HL-60 (cell line): Measurements from ENCODE around the gene CADM2.

Source experiments
- DNase-seq, 2 experiments: peaks; one replicate each; pipeline ENCODE4 v3.0.0-alpha.2; 2010 to 2020; ENCODE audit warnings: low read depth in 1 of 2, low spot score in 1 of 2
- H3K27ac ChIP-seq: fragments of 250-450 bp; sonication (Bioruptor Pico); replicated peaks from 2 replicates; pipeline ENCODE4 v1.5.1; 2020; ENCODE audit warnings: mild to moderate bottlenecking, moderate library complexity
- H3K27me3 ChIP-seq: fragments of 250-450 bp; sonication (Bioruptor Pico); 2 replicates; pipeline ENCODE4 v1.5.1; 2021; ENCODE audit warnings: mild to moderate bottlenecking, moderate library complexity; ENCODE audit not compliant: insufficient read depth, poor library complexity, severe bottlenecking
- H3K4me3 ChIP-seq: replicated peaks from 2 replicates; pipeline ENCODE4 v1.5.1; 2011; ENCODE audit warnings: mild to moderate bottlenecking, control low read depth, low read length; ENCODE audit not compliant: insufficient read depth
- GABPA ChIP-seq: IDR thresholded peaks from 2 replicates; pipeline ENCODE4 v1.6.1; 2012; ENCODE audit warnings: low read depth
- POLR2AphosphoS5 ChIP-seq: IDR thresholded peaks from 2 replicates; pipeline ENCODE4 v1.6.1; 2012; ENCODE audit warnings: low read depth
- SPI1 ChIP-seq: IDR thresholded peaks from 2 replicates; pipeline ENCODE4 v1.6.1; 2012; ENCODE audit warnings: low read depth, mild to moderate bottlenecking, borderline replicate concordance
- TF ChIP-seq, protein P1 (sequence below): IDR thresholded peaks from 2 replicates; pipeline ENCODE4 v1.6.1; 2012; ENCODE audit warnings: low read depth; ENCODE audit not compliant: insufficient replicate concordance
- TF ChIP-seq, protein P2 (sequence below): IDR thresholded peaks from one replicate; pipeline ENCODE4 v1.5.1; 2011; ENCODE audit warnings: low read length, control low read depth, inconsistent platforms; ENCODE audit not compliant: insufficient read depth

The CADM2 gene

DNA sequence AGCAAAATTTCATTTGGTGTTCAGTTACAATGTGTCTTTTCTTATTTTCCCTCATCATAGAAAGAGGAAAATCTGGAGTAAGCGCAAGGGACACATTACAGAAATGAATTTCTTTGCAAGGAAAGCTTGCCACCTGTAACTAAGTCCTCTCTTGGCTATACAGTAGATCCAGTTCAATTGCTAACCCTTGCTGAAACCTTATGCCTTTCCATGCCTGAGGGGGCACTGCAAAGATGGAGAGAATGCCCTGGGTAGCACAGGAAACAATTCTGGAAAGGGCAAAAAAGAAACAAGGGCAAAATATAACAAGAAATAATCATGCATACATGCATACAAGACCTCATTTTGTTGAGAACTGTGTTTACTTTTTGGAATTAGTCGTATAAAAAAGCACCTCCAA is 4.3 kb downstream of the CADM2 start:
- no peak overlapping the region for H3K4me3 ChIP-seq

DNA sequence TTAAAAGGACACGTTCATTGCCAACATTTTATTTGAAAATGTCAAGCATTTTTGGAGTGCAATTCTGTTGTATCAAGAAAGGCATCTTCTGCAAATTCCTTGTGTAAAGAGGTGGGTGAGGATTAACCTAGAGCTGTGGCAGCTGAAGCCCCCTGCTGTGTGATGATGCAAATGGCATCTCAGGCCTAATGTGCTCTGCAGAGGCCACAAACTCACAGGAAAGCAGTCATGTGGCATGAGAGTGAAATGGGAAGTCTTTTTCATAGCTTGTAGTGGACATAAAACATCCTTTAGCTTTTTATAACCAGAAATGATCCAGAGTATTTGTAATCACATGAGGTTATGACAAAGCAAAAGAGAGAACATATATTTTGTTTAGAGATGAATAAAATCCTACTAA is 6.4 kb downstream of the CADM2 start:
- Histone ChIP-seq H3K27me3 (peaks cover 17% of the 10 kb centered on the region), H3K4me3 (no peak overlapping the region), H3K27ac (no peak overlapping the region)
- no peak for DNase-seq
- TF ChIP-seq GABPA (no peak), SPI1 (no peak), POLR2AphosphoS5 (no peak)
- TF ChIP-seq, protein P1, sequence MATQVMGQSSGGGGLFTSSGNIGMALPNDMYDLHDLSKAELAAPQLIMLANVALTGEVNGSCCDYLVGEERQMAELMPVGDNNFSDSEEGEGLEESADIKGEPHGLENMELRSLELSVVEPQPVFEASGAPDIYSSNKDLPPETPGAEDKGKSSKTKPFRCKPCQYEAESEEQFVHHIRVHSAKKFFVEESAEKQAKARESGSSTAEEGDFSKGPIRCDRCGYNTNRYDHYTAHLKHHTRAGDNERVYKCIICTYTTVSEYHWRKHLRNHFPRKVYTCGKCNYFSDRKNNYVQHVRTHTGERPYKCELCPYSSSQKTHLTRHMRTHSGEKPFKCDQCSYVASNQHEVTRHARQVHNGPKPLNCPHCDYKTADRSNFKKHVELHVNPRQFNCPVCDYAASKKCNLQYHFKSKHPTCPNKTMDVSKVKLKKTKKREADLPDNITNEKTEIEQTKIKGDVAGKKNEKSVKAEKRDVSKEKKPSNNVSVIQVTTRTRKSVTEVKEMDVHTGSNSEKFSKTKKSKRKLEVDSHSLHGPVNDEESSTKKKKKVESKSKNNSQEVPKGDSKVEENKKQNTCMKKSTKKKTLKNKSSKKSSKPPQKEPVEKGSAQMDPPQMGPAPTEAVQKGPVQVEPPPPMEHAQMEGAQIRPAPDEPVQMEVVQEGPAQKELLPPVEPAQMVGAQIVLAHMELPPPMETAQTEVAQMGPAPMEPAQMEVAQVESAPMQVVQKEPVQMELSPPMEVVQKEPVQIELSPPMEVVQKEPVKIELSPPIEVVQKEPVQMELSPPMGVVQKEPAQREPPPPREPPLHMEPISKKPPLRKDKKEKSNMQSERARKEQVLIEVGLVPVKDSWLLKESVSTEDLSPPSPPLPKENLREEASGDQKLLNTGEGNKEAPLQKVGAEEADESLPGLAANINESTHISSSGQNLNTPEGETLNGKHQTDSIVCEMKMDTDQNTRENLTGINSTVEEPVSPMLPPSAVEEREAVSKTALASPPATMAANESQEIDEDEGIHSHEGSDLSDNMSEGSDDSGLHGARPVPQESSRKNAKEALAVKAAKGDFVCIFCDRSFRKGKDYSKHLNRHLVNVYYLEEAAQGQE: no peak
- TF ChIP-seq, protein P2, sequence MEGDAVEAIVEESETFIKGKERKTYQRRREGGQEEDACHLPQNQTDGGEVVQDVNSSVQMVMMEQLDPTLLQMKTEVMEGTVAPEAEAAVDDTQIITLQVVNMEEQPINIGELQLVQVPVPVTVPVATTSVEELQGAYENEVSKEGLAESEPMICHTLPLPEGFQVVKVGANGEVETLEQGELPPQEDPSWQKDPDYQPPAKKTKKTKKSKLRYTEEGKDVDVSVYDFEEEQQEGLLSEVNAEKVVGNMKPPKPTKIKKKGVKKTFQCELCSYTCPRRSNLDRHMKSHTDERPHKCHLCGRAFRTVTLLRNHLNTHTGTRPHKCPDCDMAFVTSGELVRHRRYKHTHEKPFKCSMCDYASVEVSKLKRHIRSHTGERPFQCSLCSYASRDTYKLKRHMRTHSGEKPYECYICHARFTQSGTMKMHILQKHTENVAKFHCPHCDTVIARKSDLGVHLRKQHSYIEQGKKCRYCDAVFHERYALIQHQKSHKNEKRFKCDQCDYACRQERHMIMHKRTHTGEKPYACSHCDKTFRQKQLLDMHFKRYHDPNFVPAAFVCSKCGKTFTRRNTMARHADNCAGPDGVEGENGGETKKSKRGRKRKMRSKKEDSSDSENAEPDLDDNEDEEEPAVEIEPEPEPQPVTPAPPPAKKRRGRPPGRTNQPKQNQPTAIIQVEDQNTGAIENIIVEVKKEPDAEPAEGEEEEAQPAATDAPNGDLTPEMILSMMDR: no peak

More for the DNA sequence above, 4.3 kb downstream of the CADM2 start:
- Histone ChIP-seq H3K27me3 (peaks cover 23% of the 10 kb centered on the region), H3K27ac (no peak overlapping the region)
- no peak for DNase-seq
- no peak for TF ChIP-seq SPI1
- no peak for TF ChIP-seq POLR2AphosphoS5
- TF ChIP-seq GABPA: no peak

DNA sequence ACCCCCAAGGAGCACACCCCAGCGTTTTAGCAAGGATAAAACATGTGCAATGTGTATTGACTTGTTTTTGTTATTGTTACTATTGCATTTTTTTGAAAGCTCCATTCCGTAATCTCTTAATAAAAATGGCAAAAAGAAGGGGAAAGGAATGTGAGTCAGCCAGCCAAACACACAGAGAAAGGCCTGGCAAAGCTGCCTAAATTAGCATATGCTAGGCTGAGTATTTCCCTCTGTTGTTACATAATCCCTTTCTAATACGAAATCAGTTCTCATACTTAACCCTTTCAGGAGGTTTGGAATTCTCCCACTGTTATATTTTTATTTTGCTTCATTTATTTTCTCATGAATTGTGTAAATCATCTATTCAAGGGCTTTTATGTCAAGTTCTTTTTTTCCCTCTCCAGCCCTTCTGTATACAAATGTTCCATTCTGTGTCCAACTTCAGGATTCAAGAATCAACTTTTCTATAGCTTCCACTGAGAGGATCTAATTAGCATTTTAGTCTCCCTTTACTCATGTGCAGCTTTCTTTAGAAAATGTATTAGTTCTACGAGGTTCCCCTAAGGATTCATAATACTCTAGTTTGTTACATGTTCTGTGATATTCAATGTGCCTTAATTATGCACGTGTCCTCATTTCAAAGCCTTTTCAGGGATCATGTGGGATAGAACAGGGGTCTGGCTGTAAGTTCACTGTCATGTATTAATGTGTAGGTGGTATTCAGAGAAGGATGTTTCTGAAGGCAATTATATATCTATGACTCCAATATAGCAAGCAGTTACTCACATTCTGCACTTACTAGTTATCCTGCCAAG is 9.2 kb downstream of the CADM2 start:
- Histone ChIP-seq H3K27ac (no peak overlapping the region), H3K4me3 (no peak overlapping the region), H3K27me3 (peaks cover 4% of the 10 kb centered on the region)
- DNase-seq: no peak
- TF ChIP-seq GABPA: no peak
- TF ChIP-seq POLR2AphosphoS5: no peak
- TF ChIP-seq, protein P2: no peak
- TF ChIP-seq, protein P1: no peak
- no peak for TF ChIP-seq SPI1

DNA sequence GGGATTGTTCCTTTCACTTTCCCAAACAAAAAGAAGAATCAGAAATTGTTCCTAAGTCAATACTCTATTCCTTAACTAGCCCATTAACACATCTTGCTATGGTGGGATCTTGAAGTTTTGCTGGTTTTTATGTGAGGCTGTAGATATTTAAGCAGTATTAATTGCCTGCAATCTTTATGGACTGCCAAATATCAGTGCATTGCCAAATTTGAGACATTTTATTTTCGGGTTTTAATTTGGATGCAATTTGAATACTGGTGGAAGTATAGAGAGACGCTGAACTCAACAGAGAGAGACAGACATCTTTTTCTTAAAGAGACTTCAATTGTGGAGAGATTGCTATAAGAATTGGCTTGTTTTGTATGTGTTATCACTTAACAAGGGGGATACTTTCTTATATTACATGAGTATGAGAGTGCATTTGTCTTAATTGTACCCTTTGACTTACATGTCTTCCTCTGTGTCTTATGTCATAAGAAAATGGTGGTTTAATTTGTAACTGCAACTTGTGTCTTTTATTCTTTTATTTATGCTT is 10.0 kb downstream of the CADM2 start:
- H3K27ac ChIP-seq: no peak overlapping the region
- H3K27me3 ChIP-seq: no peaks in the 10 kb centered on the region
- TF ChIP-seq POLR2AphosphoS5: no peak
- no peak for TF ChIP-seq SPI1
- TF ChIP-seq, protein P1: no peak
- TF ChIP-seq GABPA: no peak
- TF ChIP-seq, protein P2: no peak

More for the DNA sequence above, 10.0 kb downstream of the CADM2 start:
- H3K4me3 ChIP-seq: no peak overlapping the region
- DNase-seq: no peak
